Lung (tissue), 12 donors: ENCODE data around the gene FGF14. TPM values are rescaled to one million over a fixed set of nuclear protein-coding genes. Genes with fewer than 3 reads are reported as not detected.

ENCODE experiments used
- ATAC-seq: fragments of 200-7000 bp; cut with Tn5 transposase; one replicate; pipeline ENCODE4 v1.9.1; 2020; ENCODE audit warnings: moderate number of reproducible peaks; ENCODE audit not compliant: insufficient read depth, low FRiP score
- DNase-seq, 3 donors: peaks; one replicate each; pipeline ENCODE4 v3.0.0-alpha.2; 2013 to 2017
- H3K27ac ChIP-seq, 2 donors: one replicate each; pipeline ENCODE4 v1.5.1; 2013; ENCODE audit warnings: mild to moderate bottlenecking in 2 of 2, moderate library complexity in 2 of 2, control low read depth in 1 of 2, inconsistent platforms in 1 of 2, low read depth in 1 of 2, low read length in 1 of 2
- H3K27me3 ChIP-seq, 3 donors: one replicate each; pipeline ENCODE4 v1.5.1; 2013; ENCODE audit warnings: low read length in 2 of 3; ENCODE audit not compliant: control insufficient read depth in 3 of 3, insufficient read depth in 3 of 3
- H3K36me3 ChIP-seq, 4 donors: one replicate each; pipeline ENCODE4 v1.5.1; 2013; ENCODE audit warnings: low read length in 4 of 4, mild to moderate bottlenecking in 1 of 4, moderate library complexity in 1 of 4; ENCODE audit not compliant: control insufficient read depth in 4 of 4, insufficient read depth in 4 of 4
- H3K4me1 ChIP-seq, 5 donors: one replicate each; pipeline ENCODE4 v1.5.1; 2013; ENCODE audit warnings: low read length in 5 of 5, mild to moderate bottlenecking in 2 of 5, moderate library complexity in 1 of 5; ENCODE audit not compliant: control insufficient read depth in 5 of 5, insufficient read depth in 5 of 5
- H3K4me3 ChIP-seq: one replicate; pipeline ENCODE4 v1.5.1; 2013; ENCODE audit warnings: mild to moderate bottlenecking, control low read depth, moderate library complexity
- H3K9ac ChIP-seq, 2 donors: one replicate each; pipeline ENCODE4 v1.5.1; 2013; ENCODE audit warnings: low read length in 2 of 2, control low read depth in 1 of 2; ENCODE audit not compliant: insufficient read depth in 1 of 2
- H3K9me3 ChIP-seq, 4 donors: one replicate each; pipeline ENCODE4 v1.5.1; 2013; ENCODE audit warnings: low read length in 3 of 4, mild to moderate bottlenecking in 1 of 4, moderate library complexity in 1 of 4; ENCODE audit not compliant: control insufficient read depth in 4 of 4, insufficient read depth in 3 of 4
- CTCF ChIP-seq: IDR thresholded peaks from 2 replicates; pipeline ENCODE4 v1.5.1; 2012; ENCODE audit warnings: mild to moderate bottlenecking; ENCODE audit errors: control extremely low read depth, extremely low read depth
- WGBS, 2 donors: extraction: QIAGEN DNeasy Blood & Tissue Kit; methylation state at CpG; one replicate each; pipeline ENCODE4 v1.1.7; 2013; 5-methylcytosine and 5-hydroxymethylcytosine counted together
- polyA plus RNA-seq, 2 donors: library from polyadenylated mRNA; stranded (reverse); fragments of 200-250 nt; gene quantifications; one replicate each; pipeline ENCODE4 v1.2.1, GENCODE V29; 2013
- total RNA-seq, 2 donors: library from RNA; depleted of rRNA in 1 of 2; stranded (reverse); fragments of >200 nt in 1 of 2; gene quantifications; one replicate each; pipeline ENCODE4 v1.2.1, GENCODE V29; 2014 to 2021
- donor health status: control.
- donor health status: control.
- donor health status: Bipolar disorder and iron deficiency.
- donor health status: healthy.
- donor health status: DM: yes; HTN: yes; CAD: no.

Gene FGF14
- total and polyA plus RNA-seq, 4 donors: 0.59 to 12.9 (median 2.3) TPM

- H3K4me1 ChIP-seq: no peaks in the 10 kb centered on the region
- H3K9me3 ChIP-seq: no peaks in the 10 kb centered on the region
- DNase-seq: no peak
- H3K27ac ChIP-seq: no peak overlapping the region
- no peak overlapping the region for H3K4me3 ChIP-seq
- no peak overlapping the region for H3K9ac ChIP-seq
- ATAC-seq: no peak
- H3K36me3 ChIP-seq: no peaks in the 10 kb centered on the region
- TF ChIP-seq CTCF: no peak
- no peaks in the 10 kb centered on the region for H3K27me3 ChIP-seq
Observed at GRCh38 chr13:102255409-102255808, 146.4 kb downstream of the FGF14 start.

GRCh38 chr13:102251817-102252216 is 150.0 kb downstream of the FGF14 start:
- Histone ChIP-seq H3K4me1 (no peaks in the 10 kb centered on the region), H3K9me3 (no peaks in the 10 kb centered on the region), H3K27ac (no peak overlapping the region), H3K27me3 (no peaks in the 10 kb centered on the region), H3K4me3 (no peak overlapping the region), H3K9ac (no peak overlapping the region), H3K36me3 (no peaks in the 10 kb centered on the region)
- 79 to 94% methylated on average over 3 of the region's 3 CpGs for WGBS, 2 donors
- DNase-seq (no peak), ATAC-seq (no peak)
- TF ChIP-seq CTCF: no peak

GRCh38 chr13:102250448-102250847 is 151.4 kb downstream of the FGF14 start:
- WGBS, 2 donors: 80 to 81% methylated on average over 2 of the region's 2 CpGs
- H3K4me1 ChIP-seq: no peaks in the 10 kb centered on the region
- no peak overlapping the region for H3K27ac ChIP-seq
- no peak overlapping the region for H3K4me3 ChIP-seq
- no peak overlapping the region for H3K9ac ChIP-seq
- H3K27me3 ChIP-seq: no peaks in the 10 kb centered on the region
- TF ChIP-seq CTCF: no peak
- no peak for DNase-seq
- no peaks in the 10 kb centered on the region for H3K36me3 ChIP-seq
- no peaks in the 10 kb centered on the region for H3K9me3 ChIP-seq
- no peak for ATAC-seq

- ATAC-seq: no peak
- no peak for DNase-seq
- Histone ChIP-seq H3K27ac (no peak overlapping the region), H3K4me3 (no peak overlapping the region), H3K36me3 (no peaks in the 10 kb centered on the region), H3K4me1 (no peaks in the 10 kb centered on the region), H3K9me3 (no peaks in the 10 kb centered on the region), H3K27me3 (no peaks in the 10 kb centered on the region), H3K9ac (no peak overlapping the region)
- no peak for TF ChIP-seq CTCF
- 84 to 86% methylated on average over 3 of the region's 3 CpGs for WGBS, 2 donors
Observed at GRCh38 chr13:102244607-102245227, 157.1 kb downstream of the FGF14 start.
